GM12878 (cell line): ENCODE results near the gene RREB1. TPM values are rescaled to one million over a fixed set of nuclear protein-coding genes. Genes with fewer than 3 reads are reported as not detected.

Experiments
- ATAC-seq: fragments of 200-7000 bp; cut with Tn5 transposase; 3 replicates; pipeline ENCODE4 v1.9.1; 2020; ENCODE audit warnings: mild to moderate bottlenecking, moderate library complexity
- BruUV-seq: library from RNA; stranded (reverse); fragments of 400-500 nt; replicated peaks from 2 replicates; lab custom pipeline; 2021; lab: Mats Ljungman, UMichigan
- CTCF ChIA-PET: fragments of 300-600 bp; sonication (Branson Sonifier 250); formaldehyde crosslinking; extraction: SDS; loops from one replicate; lab custom pipeline; 2021; ENCODE audit warnings: inconsistent platforms; lab: Yijun Ruan, JAX
- POLR2A ChIA-PET: fragments of 350-600 bp; formaldehyde crosslinking; extraction: SDS; loops from one replicate; lab custom pipeline; 2021; ENCODE audit warnings: inconsistent platforms; lab: Charles Lee
- RAD21 ChIA-PET: fragments of 300-600 bp; sonication (Branson Sonifier 250); formaldehyde crosslinking; loops from one replicate; lab custom pipeline; 2023; ENCODE audit warnings: antibody characterized with exemption; ENCODE audit not compliant: unreplicated experiment; lab: Charles Lee
- SMC1A ChIA-PET: fragments of 300-600 bp; sonication (Branson Sonifier 250); formaldehyde crosslinking; loops from one replicate; lab custom pipeline; 2023; ENCODE audit not compliant: unreplicated experiment, uncharacterized antibody; lab: Charles Lee
- DNase-seq: peaks from one replicate; pipeline ENCODE4 v3.0.0-alpha.2; 2011; ENCODE audit warnings: low read depth, low spot score
- FAIRE-seq: peaks from 3 replicates; lab custom pipeline; 2011; peaks lifted over from hg19 to GRCh38; lab: Jason Lieb, UNC
- H2AFZ ChIP-seq: 2 replicates; pipeline ENCODE4 v1.6.0; 2011; ENCODE audit warnings: low read depth, low read length, control low read depth; ENCODE audit not compliant: control insufficient read depth
- H3K27ac ChIP-seq: 2 replicates; pipeline ENCODE4 v1.5.1; 2011; ENCODE audit warnings: control low read depth; ENCODE audit not compliant: control insufficient read depth, insufficient read depth
- H3K27me3 ChIP-seq, 2 experiments: replicated peaks in 1 of 2; 2 replicates each; pipeline versions ENCODE4 v1.6.0 to v1.6.1; 2011; ENCODE audit warnings: low read length in 1 of 2; ENCODE audit not compliant: control insufficient read depth in 2 of 2, insufficient read depth in 2 of 2
- H3K36me3 ChIP-seq, 2 experiments: 2 replicates each; pipeline ENCODE4 v1.5.1; 2011; ENCODE audit warnings: low read length in 1 of 2; ENCODE audit not compliant: control insufficient read depth in 2 of 2, insufficient read depth in 2 of 2
- H3K4me1 ChIP-seq: 2 replicates; pipeline ENCODE4 v1.6.1; 2011; ENCODE audit warnings: mild to moderate bottlenecking, low read length, moderate library complexity, mixed read lengths; ENCODE audit not compliant: control insufficient read depth, insufficient read depth
- H3K4me2 ChIP-seq: 2 replicates; pipeline ENCODE4 v1.6.0; 2011; ENCODE audit warnings: control low read depth; ENCODE audit not compliant: control insufficient read depth, insufficient read depth
- H3K4me3 ChIP-seq: fragments of 200-600 bp; sonication (generic); 2 replicates; pipeline ENCODE4 v1.5.1; 2016
- H3K79me2 ChIP-seq: 2 replicates; pipeline ENCODE4 v1.6.0; 2011; ENCODE audit warnings: low read length; ENCODE audit not compliant: control insufficient read depth, insufficient read depth
- H3K9ac ChIP-seq: 2 replicates; pipeline ENCODE4 v1.8.0; 2011; ENCODE audit warnings: low read length, control low read depth, mixed read lengths; ENCODE audit not compliant: control insufficient read depth, insufficient read depth
- H3K9me3 ChIP-seq: replicated peaks from 3 replicates; pipeline ENCODE4 v1.5.1; 2011; ENCODE audit warnings: mild to moderate bottlenecking, low read length; ENCODE audit not compliant: control insufficient read depth, insufficient read depth
- H4K20me1 ChIP-seq: 2 replicates; pipeline ENCODE4 v1.6.0; 2011; ENCODE audit not compliant: control insufficient read depth, insufficient read depth
- BCL11A ChIP-seq: IDR thresholded peaks from 2 replicates; pipeline ENCODE4 v1.6.1; 2011; ENCODE audit warnings: low read depth, low read length
- BHLHE40 ChIP-seq, 2 experiments: fragments of 450-650 bp in 1 of 2; IDR thresholded peaks; 2 replicates each; pipeline ENCODE4 v1.6.1; 2011 to 2017; ENCODE audit warnings: low read depth in 2 of 2, borderline replicate concordance in 1 of 2, improper control_type of control experiment in 1 of 2, low read length in 1 of 2, mild to moderate bottlenecking in 1 of 2
- BMI1 ChIP-seq: fragments of 450-650 bp; IDR thresholded peaks from 2 replicates; pipeline ENCODE4 v1.6.1; 2016; ENCODE audit warnings: mild to moderate bottlenecking, moderate library complexity, borderline replicate concordance
- CBFB ChIP-seq: IDR thresholded peaks from 2 replicates; pipeline ENCODE4 v1.6.1; 2016; ENCODE audit warnings: antibody characterized with exemption, low read depth
- HDAC2 ChIP-seq: fragments of 200-600 bp; sonication (generic); IDR thresholded peaks from 2 replicates; pipeline ENCODE4 v1.6.1; 2017
- HDGF ChIP-seq: fragments of 450-650 bp; IDR thresholded peaks from 2 replicates; pipeline ENCODE4 v1.6.1; 2016; ENCODE audit warnings: antibody characterized with exemption
- IKZF2 ChIP-seq, 2 experiments: fragments of 450-650 bp; IDR thresholded peaks; 2 replicates each; pipeline ENCODE4 v1.6.1; 2017; ENCODE audit warnings: mild to moderate bottlenecking in 2 of 2, moderate library complexity in 2 of 2
- KAT2A ChIP-seq: conservative IDR thresholded peaks from 2 replicates; pipeline ENCODE4 v1.6.1; 2011; ENCODE audit warnings: low read depth, low read length; ENCODE audit not compliant: control insufficient read depth
- MEF2B ChIP-seq: fragments of 450-650 bp; IDR thresholded peaks from 2 replicates; pipeline ENCODE4 v1.6.1; 2018; ENCODE audit warnings: mild to moderate bottlenecking, moderate library complexity; ENCODE audit not compliant: partially characterized antibody, poor library complexity, severe bottlenecking
- ZNF207 ChIP-seq: fragments of 450-650 bp; IDR thresholded peaks from 2 replicates; pipeline ENCODE4 v1.6.1; 2014; ENCODE audit warnings: antibody characterized with exemption, mild to moderate bottlenecking, borderline replicate concordance
- WGBS: methylation state at CpG from one replicate; pipeline ENCODE4 v1.1.6; 2016; ENCODE audit warnings: low lambda C conversion rate; ENCODE audit not compliant: insufficient replicate concordance, insufficient coverage; ENCODE audit errors: missing lambda C conversion rate; 5-methylcytosine and 5-hydroxymethylcytosine counted together
- in situ Hi-C: fragments of 300-500 bp; cut with MboI; formaldehyde crosslinking; loops from 9 replicates; pipeline ENCODE4 v1.14.3; 2018; ENCODE audit warnings: mixed read lengths
- intact Hi-C: fragments of 100-400 bp; cut with micrococcal nuclease; formaldehyde crosslinking; loops from one replicate; pipeline ENCODE4 v1.14.2; 2022; ENCODE audit not compliant: unreplicated experiment
- polyA plus RNA-seq, 11 experiments: library from polyadenylated mRNA; depleted of rRNA in 4 of 11; unstranded in 6 of 11; stranded (reverse) in 5 of 11; fragments of >200 nt; fragmentation: Nextera tagmentation in 4 of 11; fragmentation: Illumina TruSeq in 1 of 11; extraction: Ambion mirVana in 4 of 11; extraction: Trizol in 1 of 11; gene quantifications; 1 replicate in 1 of 11; 2 replicates in 10 of 11; pipeline versions ENCODE4 v1.2.1 to v1.2.3, GENCODE V29; 2011 to 2016; ENCODE audit warnings: inconsistent platforms in 2 of 11, missing spikeins in 2 of 11, low read depth in 1 of 11
- total RNA-seq, 4 experiments: library from RNA; depleted of rRNA in 3 of 4; stranded (reverse); fragments of >200 nt in 3 of 4; fragmentation: Illumina TruSeq in 1 of 4; extraction: Trizol in 1 of 4; gene quantifications; 2 replicates each; pipeline versions ENCODE4 v1.2.1 to v1.2.3, GENCODE V29; 2013 to 2021

Gene RREB1
- total and polyA plus RNA-seq, 10 of the 15 experiments (the other 5 are each of a cell fraction or from before 2014, with no cell fraction given): 1.9 to 30.3 (median 8.6) TPM

DNA sequence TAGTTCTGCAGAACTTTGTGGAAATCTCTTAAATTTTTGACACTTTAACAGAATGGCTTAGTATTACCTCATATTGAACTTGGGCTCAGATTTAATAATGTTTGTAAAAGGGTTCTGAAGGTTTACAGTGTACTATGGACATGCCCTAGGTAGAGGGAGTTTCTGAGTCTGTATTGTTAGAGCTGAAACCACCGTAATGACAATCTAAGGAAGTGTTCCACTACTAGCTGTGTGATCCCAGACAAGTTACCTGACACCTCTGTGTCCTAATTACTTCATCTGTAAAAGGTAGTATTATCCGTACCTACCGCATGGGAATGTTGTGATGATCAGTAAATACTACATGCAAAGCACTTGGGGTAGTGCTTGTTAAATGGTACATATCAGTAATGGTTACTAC, 86.9 kb downstream of the RREB1 start:
- ChIA-PET POLR2A (no interaction called here), RAD21 (interaction anchor here (0.6 kb wide), 1 partner anchor 28 kb away, joined by 3 read pairs; no protein-coding TSS in a partner anchor), CTCF (no interaction called here), SMC1A (interaction anchor here (1.1 kb wide), 1 partner anchor 35 kb away, joined by 3 read pairs; no protein-coding TSS in a partner anchor)
- H3K27ac ChIP-seq: no peak overlapping the region
- peaks cover 2% of the 10 kb centered on the region for H3K79me2 ChIP-seq
- FAIRE-seq (no peak), ATAC-seq (no peak), DNase-seq (no peak)
- WGBS: 100% methylated on average over 3 of the region's 3 CpGs
- H3K4me3 ChIP-seq: no peak overlapping the region
- H3K36me3 ChIP-seq: peaks cover 5 to 43% of the 10 kb centered on the region in 2 experiments
- H3K9me3 ChIP-seq: no peaks in the 10 kb centered on the region
- no peak overlapping the region for H2AFZ ChIP-seq
- intact Hi-C loops: no loop called here
- no peaks in the 10 kb centered on the region for H3K4me1 ChIP-seq
- H4K20me1 ChIP-seq: no peaks in the 10 kb centered on the region
- H3K27me3 ChIP-seq: no peaks in the 10 kb centered on the region
- H3K9ac ChIP-seq: no peak overlapping the region
- in situ Hi-C loops: no loop called here
- no TSS peak for BruUV-seq
- H3K4me2 ChIP-seq: no peak overlapping the region
- no peak for TF ChIP-seq IKZF2 (IDR thresholded peaks at IDR 0.05)
- TF ChIP-seq HDGF: no peak
- TF ChIP-seq ZNF207: no peak
- no peak for TF ChIP-seq BCL11A
- TF ChIP-seq BHLHE40 (IDR thresholded peaks at IDR 0.05; ENCODE audit: borderline replicate concordance in 1 of 2, low read depth in 2 of 2, low read length in 1 of 2): no peak
- TF ChIP-seq HDAC2: no peak
- no peak for TF ChIP-seq KAT2A
- no peak for TF ChIP-seq MEF2B
- TF ChIP-seq BMI1: no peak
- no peak for TF ChIP-seq CBFB
